MG63 (cell line): ENCODE results near the gene TRAPPC6A. TPM values are rescaled to one million over a fixed set of nuclear protein-coding genes. Genes with fewer than 3 reads are reported as not detected.
A peak's percentile ranks its signal among the peaks of the same experiment; 100 is the strongest.

Experiments used
- DNase-seq: peaks from one replicate; pipeline ENCODE4 v3.0.0-alpha.2; 2020
- H3K27me3 ChIP-seq: fragments of 250-450 bp; sonication (Bioruptor Pico); 2 replicates; pipeline ENCODE4 v1.5.1; 2020; ENCODE audit warnings: mild to moderate bottlenecking, moderate library complexity
- H3K36me3 ChIP-seq: fragments of 250-450 bp; sonication (Bioruptor Pico); 2 replicates; pipeline ENCODE4 v1.5.1; 2020; ENCODE audit warnings: mild to moderate bottlenecking, moderate library complexity
- H3K4me3 ChIP-seq: fragments of 250-450 bp; sonication (Bioruptor Pico); 2 replicates; pipeline ENCODE4 v1.5.1; 2020; ENCODE audit warnings: mild to moderate bottlenecking, moderate library complexity
- H3K9me3 ChIP-seq: fragments of 250-450 bp; sonication (Bioruptor Pico); 2 replicates; pipeline ENCODE4 v1.5.1; 2020; ENCODE audit warnings: mild to moderate bottlenecking, moderate library complexity
- total RNA-seq: library from RNA; depleted of rRNA; stranded (reverse); fragments of >200 nt; shearing (Covaris generic); gene quantifications from 2 replicates; pipeline ENCODE4 v1.2.3, GENCODE V29; 2014; ENCODE audit warnings: low replicate concordance; rRNA removed

The TRAPPC6A gene
- 9.5 and 28.6 TPM in 2 replicates for total RNA-seq

- no peaks in the 10 kb centered on the region for H3K9me3 ChIP-seq
- peaks cover 11% of the 10 kb centered on the region; the same call in 1 of the 2 replicates for H3K36me3 ChIP-seq
- H3K4me3 ChIP-seq, result peak within 1 kb of the TSS; percentile 96
- DNase-seq, result peak; percentile 65
- H3K27me3 ChIP-seq, result no peaks in the 10 kb centered on the region
These were observed at the start of gene TRAPPC6A for GRCh38 chr19:45177817-45178261. Gene TRAPPC6A, minus strand, starts transcription at chr19:45178237. Its CDS starts 19 bp downstream, at chr19:45178218.

GRCh38 chr19:45224645-45225044, 46.6 kb upstream of the TRAPPC6A start:
- no peaks in the 10 kb centered on the region for H3K36me3 ChIP-seq
- no peaks in the 10 kb centered on the region for H3K9me3 ChIP-seq
- no peak overlapping the region for H3K4me3 ChIP-seq
- no peaks in the 10 kb centered on the region for H3K27me3 ChIP-seq
- DNase-seq, result no peak

GRCh38 chr19:45223879-45224278, 45.8 kb upstream of the TRAPPC6A start:
- H3K9me3 ChIP-seq, result no peaks in the 10 kb centered on the region
- H3K4me3 ChIP-seq, result no peak overlapping the region
- no peaks in the 10 kb centered on the region for H3K36me3 ChIP-seq
- no peak for DNase-seq
- no peaks in the 10 kb centered on the region for H3K27me3 ChIP-seq

- H3K36me3 ChIP-seq, result no peaks in the 10 kb centered on the region
- H3K27me3 ChIP-seq, result no peaks in the 10 kb centered on the region
These were observed 44.7 kb upstream of the TRAPPC6A start for GRCh38 chr19:45222724-45223123.

GRCh38 chr19:45218911-45219743, 41.1 kb upstream of the TRAPPC6A start:
- no peaks in the 10 kb centered on the region; the same call in 1 of the 2 replicates for H3K27me3 ChIP-seq

More at GRCh38 chr19:45222724-45223123, 44.7 kb upstream of the TRAPPC6A start:
- Histone ChIP-seq H3K4me3 (no peak overlapping the region), H3K9me3 (no peaks in the 10 kb centered on the region)
- no peak for DNase-seq

GRCh38 chr19:45218426-45218825, 40.4 kb upstream of the TRAPPC6A start:
- Histone ChIP-seq H3K27me3 (no peaks in the 10 kb centered on the region; the same call in 1 of the 2 replicates), H3K36me3 (no peaks in the 10 kb centered on the region), H3K4me3 (no peak overlapping the region), H3K9me3 (no peaks in the 10 kb centered on the region)
- no peak for DNase-seq

More at GRCh38 chr19:45218911-45219743, 41.1 kb upstream of the TRAPPC6A start:
- no peak for DNase-seq
- Histone ChIP-seq H3K36me3 (no peaks in the 10 kb centered on the region), H3K9me3 (no peaks in the 10 kb centered on the region), H3K4me3 (no peak overlapping the region)

- Histone ChIP-seq H3K36me3 (no peaks in the 10 kb centered on the region), H3K9me3 (no peaks in the 10 kb centered on the region), H3K4me3 (no peak overlapping the region), H3K27me3 (no peaks in the 10 kb centered on the region; the same call in 1 of the 2 replicates)
- no peak for DNase-seq
These were observed 39.9 kb upstream of the TRAPPC6A start for GRCh38 chr19:45217957-45218334.

- H3K27me3 ChIP-seq, result no peaks in the 10 kb centered on the region; the same call in 1 of the 2 replicates
- no peak overlapping the region for H3K4me3 ChIP-seq
- no peak for DNase-seq
- no peaks in the 10 kb centered on the region for H3K36me3 ChIP-seq
- H3K9me3 ChIP-seq, result no peaks in the 10 kb centered on the region
These were observed 39.3 kb upstream of the TRAPPC6A start for GRCh38 chr19:45217193-45217956.

- Histone ChIP-seq H3K9me3 (no peaks in the 10 kb centered on the region), H3K27me3 (no peaks in the 10 kb centered on the region; the same call in 1 of the 2 replicates), H3K36me3 (no peaks in the 10 kb centered on the region), H3K4me3 (no peak overlapping the region)
- no peak for DNase-seq
These were observed 38.6 kb upstream of the TRAPPC6A start for GRCh38 chr19:45216667-45217066.

- DNase-seq, result no peak
- no peaks in the 10 kb centered on the region; the same call in 1 of the 2 replicates for H3K27me3 ChIP-seq
These were observed 37.6 kb upstream of the TRAPPC6A start for GRCh38 chr19:45215391-45216191.

GRCh38 chr19:45213031-45213430, 35.0 kb upstream of the TRAPPC6A start:
- no peaks in the 10 kb centered on the region for H3K36me3 ChIP-seq
- no peak overlapping the region for H3K4me3 ChIP-seq
- no peaks in the 10 kb centered on the region; the same call in 1 of the 2 replicates for H3K27me3 ChIP-seq
- DNase-seq, result no peak
- H3K9me3 ChIP-seq, result no peaks in the 10 kb centered on the region

More at GRCh38 chr19:45215391-45216191, 37.6 kb upstream of the TRAPPC6A start:
- H3K36me3 ChIP-seq, result no peaks in the 10 kb centered on the region
- no peaks in the 10 kb centered on the region for H3K9me3 ChIP-seq
- no peak overlapping the region for H3K4me3 ChIP-seq

- DNase-seq, result no peak
- Histone ChIP-seq H3K36me3 (no peaks in the 10 kb centered on the region), H3K9me3 (no peaks in the 10 kb centered on the region), H3K4me3 (no peak overlapping the region), H3K27me3 (no peaks in the 10 kb centered on the region; the same call in 1 of the 2 replicates)
These were observed 33.8 kb upstream of the TRAPPC6A start for GRCh38 chr19:45211751-45212381.

GRCh38 chr19:45206328-45206727, 28.3 kb upstream of the TRAPPC6A start:
- Histone ChIP-seq H3K4me3 (no peak overlapping the region), H3K9me3 (no peaks in the 10 kb centered on the region), H3K36me3 (no peaks in the 10 kb centered on the region), H3K27me3 (no peaks in the 10 kb centered on the region)
- DNase-seq, result no peak

GRCh38 chr19:45205810-45206209, 27.8 kb upstream of the TRAPPC6A start:
- DNase-seq, result no peak
- Histone ChIP-seq H3K36me3 (no peaks in the 10 kb centered on the region), H3K4me3 (no peak overlapping the region), H3K27me3 (no peaks in the 10 kb centered on the region), H3K9me3 (no peaks in the 10 kb centered on the region)

GRCh38 chr19:45202637-45203036, 24.6 kb upstream of the TRAPPC6A start:
- Histone ChIP-seq H3K9me3 (no peaks in the 10 kb centered on the region), H3K4me3 (no peak overlapping the region)
- peak; percentile 45 for DNase-seq

GRCh38 chr19:45200568-45200967, 22.5 kb upstream of the TRAPPC6A start:
- no peak overlapping the region for H3K4me3 ChIP-seq
- H3K36me3 ChIP-seq, result no peaks in the 10 kb centered on the region
- peaks cover 4% of the 10 kb centered on the region; the same call in 1 of the 2 replicates for H3K27me3 ChIP-seq
- H3K9me3 ChIP-seq, result no peaks in the 10 kb centered on the region
- DNase-seq, result peak; percentile 27

More at GRCh38 chr19:45202637-45203036, 24.6 kb upstream of the TRAPPC6A start:
- no peaks in the 10 kb centered on the region for H3K36me3 ChIP-seq
- peaks cover 4% of the 10 kb centered on the region; the same call in 1 of the 2 replicates for H3K27me3 ChIP-seq
